OCI-LY1 (cell line): ENCODE results near the gene ALKBH3.

Experiments
- H2AFZ ChIP-seq: fragments of 200-600 bp; sonication (generic), shearing (Covaris generic); 2 replicates; pipeline ENCODE4 v1.6.0; 2014; ENCODE audit warnings: antibody characterized with exemption, mild to moderate bottlenecking, low read length
- H3F3A ChIP-seq: fragments of 200-600 bp; sonication (generic), shearing (Covaris generic); 2 replicates; pipeline ENCODE4 v1.6.0; 2014; ENCODE audit warnings: mild to moderate bottlenecking, antibody characterized with exemption, low read length, moderate library complexity; ENCODE audit not compliant: insufficient read depth
- H3K27ac ChIP-seq: fragments of 200-600 bp; sonication (generic); 2 replicates; pipeline ENCODE4 v1.5.1; 2014; ENCODE audit warnings: low read length, mixed run types, mild to moderate bottlenecking, low read depth; ENCODE audit not compliant: poor library complexity, severe bottlenecking
- H3K27me3 ChIP-seq: fragments of 200-600 bp; sonication (generic); 2 replicates; pipeline ENCODE4 v1.6.0; 2014; ENCODE audit warnings: antibody characterized with exemption, mild to moderate bottlenecking, low read length, moderate library complexity; ENCODE audit not compliant: insufficient read depth
- H3K36me3 ChIP-seq: fragments of 200-600 bp; sonication (generic); 2 replicates; pipeline ENCODE4 v1.6.1; 2014; ENCODE audit warnings: mild to moderate bottlenecking, antibody characterized with exemption, low read length, moderate library complexity, mixed read lengths; ENCODE audit not compliant: insufficient read depth
- H3K4me1 ChIP-seq: fragments of 200-600 bp; sonication (generic); 2 replicates; pipeline ENCODE4 v1.5.1; 2014; ENCODE audit warnings: mild to moderate bottlenecking, low read length, moderate library complexity; ENCODE audit not compliant: insufficient read depth, severe bottlenecking
- H3K4me2 ChIP-seq: fragments of 200-600 bp; sonication (generic), shearing (Covaris generic); 2 replicates; pipeline ENCODE4 v1.6.1; 2014; ENCODE audit warnings: low read length
- H3K4me3 ChIP-seq: fragments of 200-600 bp; sonication (generic); 2 replicates; pipeline ENCODE4 v1.5.1; 2014; ENCODE audit warnings: low read length, low read depth, mild to moderate bottlenecking, mixed read lengths; ENCODE audit not compliant: poor library complexity, severe bottlenecking
- H3K79me2 ChIP-seq: fragments of 200-600 bp; shearing (Covaris generic); 2 replicates; pipeline ENCODE4 v1.6.1; 2016; ENCODE audit warnings: mixed run types, low read length, mixed read lengths; ENCODE audit not compliant: insufficient read depth
- H3K9ac ChIP-seq: fragments of 200-600 bp; sonication (generic), shearing (Covaris generic); 2 replicates; pipeline ENCODE4 v1.6.1; 2014; ENCODE audit warnings: mild to moderate bottlenecking, low read length, mixed read lengths
- H3K9me2 ChIP-seq: fragments of 200-600 bp; sonication (generic), shearing (Covaris generic); 2 replicates; pipeline ENCODE4 v1.6.1; 2014; ENCODE audit warnings: low read depth, mild to moderate bottlenecking, low read length, mixed read lengths
- H3K9me3 ChIP-seq: fragments of 200-600 bp; shearing (Covaris generic); 2 replicates; pipeline ENCODE4 v1.6.1; 2014; ENCODE audit warnings: low read length, mixed read lengths
- H4K20me1 ChIP-seq: fragments of 200-600 bp; sonication (generic), shearing (Covaris generic); 2 replicates; pipeline ENCODE4 v1.6.0; 2016; ENCODE audit warnings: mild to moderate bottlenecking, low read length; ENCODE audit not compliant: insufficient read depth
- EZH2 ChIP-seq: fragments of 200-600 bp; sonication (generic), shearing (Covaris generic); IDR thresholded peaks from 2 replicates; pipeline ENCODE4 v1.8.0; 2017; ENCODE audit warnings: borderline replicate concordance, mixed run types, mild to moderate bottlenecking, antibody characterized with exemption, low read length, moderate library complexity, mixed read lengths
- TF ChIP-seq, protein P1 (sequence below): fragments of 200-600 bp; sonication (generic), shearing (Covaris generic); IDR thresholded peaks from 2 replicates; pipeline ENCODE4 v1.5.1; 2017; ENCODE audit warnings: mild to moderate bottlenecking, antibody characterized with exemption, low read length, moderate library complexity, mixed read lengths

Gene ALKBH3

DNA sequence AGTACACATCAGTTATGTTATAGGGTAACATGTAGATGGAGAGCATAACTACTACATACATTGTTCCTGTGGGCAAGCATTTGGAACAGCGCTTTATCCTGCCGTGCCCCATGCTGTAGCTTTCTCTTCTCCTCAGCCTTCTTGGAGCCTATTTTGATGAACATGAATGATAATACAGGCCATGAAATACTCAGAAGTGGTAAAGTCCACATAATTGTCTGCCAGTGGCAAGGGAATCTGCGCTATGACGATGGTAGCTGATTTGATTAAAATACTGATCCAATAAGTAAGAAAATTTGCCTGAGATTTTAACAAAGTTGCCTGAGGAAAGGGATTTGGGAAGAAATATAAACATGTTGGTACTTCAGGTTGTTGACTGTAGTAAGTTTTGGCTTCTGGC is 23.3 kb downstream of the ALKBH3 start:
- Histone ChIP-seq H4K20me1 (no peaks in the 10 kb centered on the region), H3K4me3 (no peak overlapping the region), H3K4me2 (no peak overlapping the region), H3K9me2 (no peaks in the 10 kb centered on the region), H2AFZ (no peak overlapping the region), H3K9me3 (no peaks in the 10 kb centered on the region), H3K27me3 (no peaks in the 10 kb centered on the region), H3K79me2 (no peaks in the 10 kb centered on the region), H3F3A (no peaks in the 10 kb centered on the region), H3K4me1 (no peaks in the 10 kb centered on the region), H3K9ac (no peak overlapping the region), H3K36me3 (no peaks in the 10 kb centered on the region), H3K27ac (no peak overlapping the region)
- TF ChIP-seq EZH2, result no peak
- TF ChIP-seq, protein P1, sequence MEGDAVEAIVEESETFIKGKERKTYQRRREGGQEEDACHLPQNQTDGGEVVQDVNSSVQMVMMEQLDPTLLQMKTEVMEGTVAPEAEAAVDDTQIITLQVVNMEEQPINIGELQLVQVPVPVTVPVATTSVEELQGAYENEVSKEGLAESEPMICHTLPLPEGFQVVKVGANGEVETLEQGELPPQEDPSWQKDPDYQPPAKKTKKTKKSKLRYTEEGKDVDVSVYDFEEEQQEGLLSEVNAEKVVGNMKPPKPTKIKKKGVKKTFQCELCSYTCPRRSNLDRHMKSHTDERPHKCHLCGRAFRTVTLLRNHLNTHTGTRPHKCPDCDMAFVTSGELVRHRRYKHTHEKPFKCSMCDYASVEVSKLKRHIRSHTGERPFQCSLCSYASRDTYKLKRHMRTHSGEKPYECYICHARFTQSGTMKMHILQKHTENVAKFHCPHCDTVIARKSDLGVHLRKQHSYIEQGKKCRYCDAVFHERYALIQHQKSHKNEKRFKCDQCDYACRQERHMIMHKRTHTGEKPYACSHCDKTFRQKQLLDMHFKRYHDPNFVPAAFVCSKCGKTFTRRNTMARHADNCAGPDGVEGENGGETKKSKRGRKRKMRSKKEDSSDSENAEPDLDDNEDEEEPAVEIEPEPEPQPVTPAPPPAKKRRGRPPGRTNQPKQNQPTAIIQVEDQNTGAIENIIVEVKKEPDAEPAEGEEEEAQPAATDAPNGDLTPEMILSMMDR, result no peak

DNA sequence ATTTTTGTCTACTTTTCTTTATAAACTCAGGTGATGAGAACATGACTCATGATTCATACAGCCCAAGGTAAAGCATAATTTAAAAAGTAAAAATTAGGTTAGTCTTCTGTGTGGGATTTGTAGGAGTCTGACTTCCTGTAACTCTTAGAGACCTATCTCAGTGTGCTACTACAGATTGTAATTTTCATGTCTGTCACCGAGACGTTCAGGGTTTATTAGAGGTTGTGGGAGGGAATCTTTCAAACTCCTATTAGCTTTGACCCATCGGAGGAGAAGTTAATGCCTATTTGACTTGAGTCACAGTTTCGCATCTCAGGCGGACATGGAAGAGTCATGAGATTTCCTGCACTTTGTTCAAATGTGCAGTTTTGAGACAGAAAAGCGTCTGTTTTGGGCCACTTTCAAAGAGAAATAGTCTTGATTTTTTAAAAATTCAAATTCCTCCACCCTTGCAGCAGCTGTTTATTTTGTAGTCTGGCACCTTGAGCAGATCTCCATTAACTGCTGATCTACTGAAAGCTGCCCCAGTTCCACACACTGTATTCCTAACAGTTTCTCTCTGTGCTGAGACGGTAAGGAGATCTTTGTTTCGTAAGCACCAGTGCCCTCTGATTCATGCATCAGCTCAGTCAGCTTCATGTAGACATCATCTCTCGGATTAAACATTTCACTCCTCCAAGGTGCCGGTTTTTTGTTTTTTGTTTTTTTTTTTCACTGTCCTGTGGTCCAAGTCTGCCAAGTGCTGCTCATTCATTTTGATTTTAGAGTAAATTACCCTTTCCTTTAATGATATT is 24.3 kb downstream of the ALKBH3 start:
- H3K4me3 ChIP-seq, result no peak overlapping the region
- H4K20me1 ChIP-seq, result no peaks in the 10 kb centered on the region
- H3K27ac ChIP-seq, result no peak overlapping the region
- no peak overlapping the region for H2AFZ ChIP-seq
- H3K36me3 ChIP-seq, result no peaks in the 10 kb centered on the region
- no peak overlapping the region for H3K4me2 ChIP-seq
- H3K27me3 ChIP-seq, result no peaks in the 10 kb centered on the region
- TF ChIP-seq, protein P1, result no peak
- H3K9ac ChIP-seq, result no peak overlapping the region
- H3K9me2 ChIP-seq, result no peaks in the 10 kb centered on the region
- H3K79me2 ChIP-seq, result no peaks in the 10 kb centered on the region
- H3K4me1 ChIP-seq, result no peaks in the 10 kb centered on the region
- H3K9me3 ChIP-seq, result no peaks in the 10 kb centered on the region
- H3F3A ChIP-seq, result no peaks in the 10 kb centered on the region

- Histone ChIP-seq H3K27me3 (no peaks in the 10 kb centered on the region), H3K9ac (no peak overlapping the region), H2AFZ (no peak overlapping the region), H3K36me3 (no peaks in the 10 kb centered on the region), H3K4me2 (no peak overlapping the region), H3K9me2 (no peaks in the 10 kb centered on the region), H3K9me3 (no peaks in the 10 kb centered on the region), H3K4me1 (no peaks in the 10 kb centered on the region), H4K20me1 (no peaks in the 10 kb centered on the region), H3K27ac (no peak overlapping the region), H3K4me3 (no peak overlapping the region), H3K79me2 (no peaks in the 10 kb centered on the region), H3F3A (no peaks in the 10 kb centered on the region)
- TF ChIP-seq EZH2, result no peak
- TF ChIP-seq, protein P1, result no peak
Measured at GRCh38 chr11:43905813-43906241, 25.2 kb downstream of the ALKBH3 start.
